Osteocyte (in vitro differentiated cells): ENCODE results near the gene FGF5. TPM values are rescaled to one million over a fixed set of nuclear protein-coding genes. Genes with fewer than 3 reads are reported as not detected.
A peak's percentile ranks its signal among the peaks of the same experiment; 100 is the strongest.

Source experiments
- DNase-seq: peaks from one replicate; pipeline ENCODE4 v3.0.0; 2021; ENCODE audit warnings: mixed read lengths; ENCODE audit not compliant: unreplicated experiment; ENCODE audit errors: extremely low spot score
- H3K27ac Mint-ChIP-seq: one replicate; pipeline ENCODE4 v1.8.0; 2021; ENCODE audit warnings: mild to moderate bottlenecking, mixed read lengths; ENCODE audit not compliant: unreplicated experiment
- H3K27me3 Mint-ChIP-seq: one replicate; pipeline ENCODE4 v1.8.0; 2021; ENCODE audit warnings: mixed read lengths; ENCODE audit not compliant: unreplicated experiment
- H3K36me3 Mint-ChIP-seq: one replicate; pipeline ENCODE4 v1.8.0; 2021; ENCODE audit warnings: mixed read lengths; ENCODE audit not compliant: unreplicated experiment
- H3K4me1 Mint-ChIP-seq: one replicate; pipeline ENCODE4 v1.8.0; 2021; ENCODE audit warnings: mixed read lengths; ENCODE audit not compliant: unreplicated experiment
- H3K4me3 Mint-ChIP-seq: one replicate; pipeline ENCODE4 v1.8.0; 2021; ENCODE audit warnings: mild to moderate bottlenecking, moderate library complexity, mixed read lengths; ENCODE audit not compliant: unreplicated experiment
- H3K9me3 Mint-ChIP-seq: one replicate; pipeline ENCODE4 v1.8.0; 2021; ENCODE audit warnings: mixed read lengths; ENCODE audit not compliant: unreplicated experiment
- CTCF ChIP-seq: fragments of 200-600 bp; sonication (generic); IDR thresholded peaks from 2 replicates; pipeline ENCODE4 v1.5.0; 2021; ENCODE audit warnings: antibody characterized with exemption, mild to moderate bottlenecking, moderate library complexity
- total RNA-seq: library from RNA; stranded (reverse); gene quantifications from 2 replicates; pipeline ENCODE4 v1.2.1, GENCODE V29; 2021

FGF5 gene
- total RNA-seq, 1 donor from 2014 or later = 8.2 TPM

GRCh38 chr4:80264825-80265224 is 1.6 kb upstream of the FGF5 start:
- no peak overlapping the region for H3K27ac Mint-ChIP-seq
- H3K4me1 Mint-ChIP-seq = peaks cover 39% of the 10 kb centered on the region
- H3K27me3 Mint-ChIP-seq = no peaks in the 10 kb centered on the region
- H3K4me3 Mint-ChIP-seq = peak overlapping the region; percentile 91
- TF ChIP-seq CTCF = no peak
- H3K9me3 Mint-ChIP-seq = no peaks in the 10 kb centered on the region
- H3K36me3 Mint-ChIP-seq = no peaks in the 10 kb centered on the region
- DNase-seq = no peak

GRCh38 chr4:80265571-80266252 is 752 bp upstream of the FGF5 start:
- Mint-ChIP-seq H3K4me1 (peaks cover 41% of the 10 kb centered on the region), H3K27me3 (no peaks in the 10 kb centered on the region), H3K36me3 (no peaks in the 10 kb centered on the region), H3K4me3 (peak overlapping the region; percentile 91), H3K27ac (peak overlapping the region; percentile 95), H3K9me3 (no peaks in the 10 kb centered on the region)
- TF ChIP-seq CTCF = no peak
- DNase-seq = no peak

- Mint-ChIP-seq H3K27me3 (no peaks in the 10 kb centered on the region), H3K4me3 (peak overlapping the region; percentile 91), H3K27ac (peak overlapping the region; percentile 95), H3K36me3 (no peaks in the 10 kb centered on the region), H3K4me1 (peaks cover 48% of the 10 kb centered on the region), H3K9me3 (no peaks in the 10 kb centered on the region)
- no peak for TF ChIP-seq CTCF
- DNase-seq = no peak
These were observed 477 bp downstream of the FGF5 start for GRCh38 chr4:80266902-80267380.

- peak overlapping the region; percentile 93 for H3K27ac Mint-ChIP-seq
- no peak for DNase-seq
- peaks cover 51% of the 10 kb centered on the region for H3K4me1 Mint-ChIP-seq
- TF ChIP-seq CTCF = no peak
- peak overlapping the region; percentile 76 for H3K4me3 Mint-ChIP-seq
- H3K9me3 Mint-ChIP-seq = no peaks in the 10 kb centered on the region
- no peaks in the 10 kb centered on the region for H3K36me3 Mint-ChIP-seq
- no peaks in the 10 kb centered on the region for H3K27me3 Mint-ChIP-seq
These were observed 1.8 kb downstream of the FGF5 start for GRCh38 chr4:80268081-80268823.

GRCh38 chr4:80268936-80269335 is 2.5 kb downstream of the FGF5 start:
- no peak for TF ChIP-seq CTCF

More at GRCh38 chr4:80268936-80269335, 2.5 kb downstream of the FGF5 start:
- no peak for DNase-seq
- peaks cover 54% of the 10 kb centered on the region for H3K4me1 Mint-ChIP-seq
- H3K36me3 Mint-ChIP-seq = no peaks in the 10 kb centered on the region
- peak overlapping the region; percentile 93 for H3K27ac Mint-ChIP-seq
- H3K4me3 Mint-ChIP-seq = peak overlapping the region; percentile 76
- H3K27me3 Mint-ChIP-seq = no peaks in the 10 kb centered on the region
- H3K9me3 Mint-ChIP-seq = no peaks in the 10 kb centered on the region
